ENCODE results near the gene RAB11FIP5.

GRCh38 chr2:73067043-73067442 lies 45.7 kb downstream of the RAB11FIP5 start:
- TF ChIP-seq CTCF (IDR thresholded peaks at IDR 0.05) (no peak), POLR2AphosphoS5 (IDR thresholded peaks at IDR 0.05) (no peak), POLR2A (IDR thresholded peaks at IDR 0.05) (no peak)

Data from stomach (tissue), 4 donors.